Superior temporal gyrus (tissue), 1 donor: ENCODE data around the gene CRYBG2.
"Not testable (repeated sequence)": the region's sequence is repeated elsewhere in the genome, so short reads cannot be mapped to it uniquely, and the experiment has no call there.

Experiments
- DNase-seq: peaks from one replicate; pipeline ENCODE4 v3.0.0-alpha.2; 2016; ENCODE audit errors: extremely low spot score

CRYBG2 gene

GRCh38 chr1:26318338-26319064 lies 35.4 kb downstream of the CRYBG2 start:
- DNase-seq: no peak

GRCh38 chr1:26317612-26318337 lies 36.2 kb downstream of the CRYBG2 start, which contains the start of gene CD52:
Gene CD52, plus strand, starts transcription at chr1:26317958. Its CDS starts 60 bp downstream, at chr1:26318018.
- no peak for DNase-seq

- DNase-seq: no peak
Observed at GRCh38 chr1:26317146-26317545, 36.8 kb downstream of the CRYBG2 start.

GRCh38 chr1:26315874-26316850 lies 37.8 kb downstream of the CRYBG2 start:
- no peak for DNase-seq

- DNase-seq: no peak
Observed at GRCh38 chr1:26314501-26314900, 39.4 kb downstream of the CRYBG2 start.

- not testable (repeated sequence) for DNase-seq
Observed at GRCh38 chr1:26307966-26308899, 45.7 kb downstream of the CRYBG2 start.

- DNase-seq: no peak
Observed at GRCh38 chr1:26307363-26307781, 46.6 kb downstream of the CRYBG2 start.

- DNase-seq: peak; percentile 87
Observed at GRCh38 chr1:26306290-26307229, 47.4 kb downstream of the CRYBG2 start, which contains the start of gene UBXN11. Gene UBXN11, minus strand, starts transcription at chr1:26306636. Its CDS starts 3,753 bp downstream, at chr1:26302883.

- no peak for DNase-seq
Observed at GRCh38 chr1:26305667-26306289, 48.2 kb downstream of the CRYBG2 start.

- no peak for DNase-seq
Observed at GRCh38 chr1:26302733-26303405, 51.1 kb downstream of the CRYBG2 start.

- DNase-seq: no peak
Observed at GRCh38 chr1:26300578-26301275, 53.2 kb downstream of the CRYBG2 start.

- DNase-seq: no peak
Observed at GRCh38 chr1:26297791-26298124, 56.2 kb downstream of the CRYBG2 start.

GRCh38 chr1:26297057-26297790 lies 56.7 kb downstream of the CRYBG2 start:
- DNase-seq: no peak

- no peak for DNase-seq
Observed at GRCh38 chr1:26296340-26297056, 57.4 kb downstream of the CRYBG2 start.

GRCh38 chr1:26295194-26296138 lies 58.5 kb downstream of the CRYBG2 start:
- no peak for DNase-seq
